Fibroblast of pulmonary artery (primary cell): ENCODE measurements around the gene REXO1.
"Not testable (repeated sequence)": the region's sequence is repeated elsewhere in the genome, so short reads cannot be mapped to it uniquely, and the experiment has no call there.

Experiments used
- DNase-seq: peaks from one replicate; pipeline ENCODE4 v3.0.0-alpha.2; 2010; ENCODE audit warnings: low read depth
- H3K4me3 ChIP-seq: replicated peaks from 2 replicates; pipeline ENCODE4 v1.5.1; 2011; ENCODE audit warnings: low read depth, mild to moderate bottlenecking, control low read depth, low read length, moderate library complexity
- TF ChIP-seq, protein P1 (sequence below): IDR thresholded peaks from 2 replicates; pipeline ENCODE4 v1.5.1; 2011; ENCODE audit warnings: mild to moderate bottlenecking, control low read depth, low read length, inconsistent platforms; ENCODE audit errors: missing control alignments

Gene REXO1

DNA sequence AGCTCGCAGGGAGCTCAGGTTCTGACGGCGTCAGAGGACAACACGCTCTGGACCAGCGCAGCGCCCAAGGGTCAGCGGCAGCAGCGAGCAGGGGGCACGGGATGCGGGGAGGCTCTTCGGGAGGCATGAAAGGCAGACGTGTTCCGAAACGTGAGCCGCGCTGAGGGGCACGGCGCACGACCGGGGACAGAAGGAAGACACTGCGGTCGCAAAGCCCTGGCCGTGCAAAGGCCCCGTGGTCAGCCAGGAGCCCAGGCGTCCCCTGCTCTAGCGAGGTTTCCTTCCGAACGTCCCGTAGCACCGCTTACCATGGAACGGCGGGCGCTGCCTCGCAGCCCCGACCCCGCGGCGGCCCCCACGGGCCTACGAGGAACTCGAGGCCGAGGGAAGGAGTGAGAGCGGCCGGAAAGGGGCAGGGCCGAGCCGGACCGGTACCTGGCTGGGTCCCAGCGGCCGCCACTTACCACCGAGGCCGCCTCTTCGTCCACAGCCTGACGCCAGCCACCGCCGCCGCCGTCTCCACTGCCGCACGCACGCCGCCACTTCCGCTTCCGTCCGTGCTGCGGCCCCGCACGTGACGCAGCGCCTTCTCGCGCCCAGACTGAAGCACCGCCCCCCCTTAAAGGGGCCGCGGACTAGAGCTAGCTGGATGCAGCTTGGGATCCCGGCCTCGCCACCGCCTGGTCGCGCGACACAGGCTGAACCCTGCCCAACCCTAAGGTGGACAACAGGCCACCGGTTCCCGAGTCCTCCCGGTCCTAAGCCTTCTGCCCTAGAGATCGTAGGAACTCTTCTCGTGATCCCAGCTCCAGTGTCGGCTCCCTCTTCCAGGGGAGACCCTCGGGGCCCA lies 27.6 kb upstream of the REXO1 start:
- DNase-seq = peak; percentile 89
- H3K4me3 ChIP-seq = peak overlapping the region; percentile 94
- TF ChIP-seq, protein P1, sequence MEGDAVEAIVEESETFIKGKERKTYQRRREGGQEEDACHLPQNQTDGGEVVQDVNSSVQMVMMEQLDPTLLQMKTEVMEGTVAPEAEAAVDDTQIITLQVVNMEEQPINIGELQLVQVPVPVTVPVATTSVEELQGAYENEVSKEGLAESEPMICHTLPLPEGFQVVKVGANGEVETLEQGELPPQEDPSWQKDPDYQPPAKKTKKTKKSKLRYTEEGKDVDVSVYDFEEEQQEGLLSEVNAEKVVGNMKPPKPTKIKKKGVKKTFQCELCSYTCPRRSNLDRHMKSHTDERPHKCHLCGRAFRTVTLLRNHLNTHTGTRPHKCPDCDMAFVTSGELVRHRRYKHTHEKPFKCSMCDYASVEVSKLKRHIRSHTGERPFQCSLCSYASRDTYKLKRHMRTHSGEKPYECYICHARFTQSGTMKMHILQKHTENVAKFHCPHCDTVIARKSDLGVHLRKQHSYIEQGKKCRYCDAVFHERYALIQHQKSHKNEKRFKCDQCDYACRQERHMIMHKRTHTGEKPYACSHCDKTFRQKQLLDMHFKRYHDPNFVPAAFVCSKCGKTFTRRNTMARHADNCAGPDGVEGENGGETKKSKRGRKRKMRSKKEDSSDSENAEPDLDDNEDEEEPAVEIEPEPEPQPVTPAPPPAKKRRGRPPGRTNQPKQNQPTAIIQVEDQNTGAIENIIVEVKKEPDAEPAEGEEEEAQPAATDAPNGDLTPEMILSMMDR = no peak

GRCh38 chr19:1875265-1875645 lies 27.0 kb upstream of the REXO1 start:
- not testable (repeated sequence) for DNase-seq
- H3K4me3 ChIP-seq = peak overlapping the region; percentile 94

GRCh38 chr19:1874554-1875185 lies 26.4 kb upstream of the REXO1 start:
- no peak for DNase-seq
- peak overlapping the region; percentile 94 for H3K4me3 ChIP-seq
- TF ChIP-seq, protein P1 = no peak

DNA sequence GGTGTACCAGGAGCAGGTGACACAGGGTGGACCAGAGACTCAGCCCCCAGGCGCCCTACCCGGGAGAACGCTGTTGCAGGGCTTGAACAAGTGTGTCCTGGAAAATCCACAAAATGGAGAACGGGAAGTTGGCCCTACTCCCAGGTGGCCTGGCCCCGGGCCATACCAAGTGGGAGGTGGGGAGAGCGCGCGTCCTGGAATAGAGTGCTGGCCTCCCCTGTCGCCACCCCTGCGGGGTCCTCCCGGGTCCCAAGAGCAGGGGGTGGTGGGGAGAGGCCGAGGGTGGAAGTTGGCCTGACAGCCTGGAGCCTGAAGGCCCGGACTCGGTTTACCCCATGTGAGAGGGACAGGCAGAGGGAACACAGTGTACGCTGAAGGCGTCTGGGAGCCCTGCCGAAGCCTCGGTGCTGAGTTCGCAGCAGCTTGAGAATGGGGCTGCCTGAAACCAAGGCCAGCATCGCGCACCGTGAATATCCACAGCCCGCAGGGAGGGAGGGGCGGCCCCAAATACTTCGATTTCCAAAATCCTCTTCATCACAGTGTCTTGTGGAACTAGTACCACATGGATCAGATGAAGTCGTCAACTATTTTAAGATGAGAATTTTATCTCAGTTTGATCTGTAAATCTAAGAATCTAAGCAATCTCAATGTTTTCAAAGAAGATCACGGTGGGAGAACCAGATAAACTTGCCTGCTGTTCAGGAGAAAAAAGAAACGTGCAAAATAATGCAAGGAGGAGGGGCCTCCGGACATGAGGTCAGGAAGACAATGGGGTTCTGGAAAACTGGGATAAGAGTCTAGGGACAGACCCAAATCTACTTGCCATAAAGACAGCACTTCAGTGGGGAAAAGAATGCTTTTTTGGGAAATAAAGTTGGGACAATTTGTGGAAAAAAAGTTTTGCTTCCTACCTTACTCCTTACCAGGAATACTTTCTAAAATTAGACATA lies 25.5 kb upstream of the REXO1 start:
- H3K4me3 ChIP-seq = peak overlapping the region; percentile 94
- TF ChIP-seq, protein P1 = no peak
- DNase-seq = no peak

DNA sequence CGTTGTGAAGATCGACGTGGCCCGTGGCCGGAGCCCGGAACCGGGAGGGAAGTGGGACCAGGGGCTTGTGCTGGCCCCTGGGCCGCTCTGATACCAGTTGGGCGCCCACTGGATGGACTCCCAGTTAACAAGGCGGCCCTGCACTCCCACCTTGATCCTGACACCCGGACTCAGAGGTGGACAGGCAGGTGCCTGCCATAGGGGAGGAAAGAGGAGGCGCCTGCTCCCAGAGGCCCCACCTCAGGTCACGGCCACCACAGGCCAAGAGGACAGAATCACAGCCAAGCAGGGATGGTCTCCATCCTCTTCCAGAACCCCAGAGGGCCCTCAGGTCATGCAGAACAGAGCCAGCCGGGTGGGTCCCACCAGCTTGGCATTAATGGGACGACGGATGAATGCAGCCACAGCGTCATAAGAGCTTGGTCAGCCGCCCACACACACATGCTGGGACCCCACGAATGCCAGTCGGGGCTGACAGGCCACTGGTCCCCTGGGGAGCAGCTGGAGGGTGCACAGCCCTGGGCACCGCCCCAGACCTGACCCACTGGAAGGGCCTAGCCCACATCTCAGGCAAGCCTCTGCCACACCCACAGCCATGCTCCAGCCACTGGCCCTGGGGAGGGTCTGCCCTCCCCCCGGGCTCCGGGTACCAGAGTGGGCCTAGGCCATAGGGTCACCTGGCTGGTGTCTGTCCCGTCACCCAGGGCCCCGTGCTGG lies 24.7 kb upstream of the REXO1 start:
- DNase-seq = no peak
- no peak overlapping the region for H3K4me3 ChIP-seq
- TF ChIP-seq, protein P1 = no peak

DNA sequence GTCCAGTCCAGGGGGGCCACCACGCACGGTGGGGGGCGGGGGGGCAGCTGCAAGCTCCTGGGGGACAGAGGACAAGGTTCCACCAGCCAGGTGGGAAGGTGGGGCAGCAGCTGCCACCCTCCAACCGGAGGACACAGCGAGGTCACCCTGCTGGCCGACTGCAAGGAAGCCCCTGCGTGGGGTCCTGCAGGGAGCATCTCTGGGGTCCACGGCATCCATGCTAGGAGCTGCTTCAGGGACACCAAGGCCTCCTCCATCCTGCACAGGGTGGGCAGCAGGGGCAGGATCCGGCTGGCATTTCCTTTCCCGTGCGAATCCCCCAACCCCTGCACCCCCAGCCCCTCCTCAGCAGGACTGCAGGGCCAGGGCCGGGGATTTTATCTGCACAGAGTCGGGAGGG lies 23.3 kb upstream of the REXO1 start:
- no peak overlapping the region for H3K4me3 ChIP-seq
- TF ChIP-seq, protein P1 = no peak
- DNase-seq = no peak
